Fibroblast of lung (primary cell): ENCODE results near the gene AKR1E2. TPM values are rescaled to one million over a fixed set of nuclear protein-coding genes. Genes with fewer than 3 reads are reported as not detected.

Experiments
- DNase-seq, 2 donors: peaks; one replicate each; pipeline versions ENCODE4 v3.0.0 to v3.0.0-alpha.2; 2010; ENCODE audit warnings: low read depth in 2 of 2
- H2AFZ ChIP-seq: 2 replicates; pipeline ENCODE4 v1.5.1; 2012; ENCODE audit warnings: low read length, control low read depth, inconsistent platforms
- H3K27ac ChIP-seq: 2 replicates; pipeline ENCODE4 v1.5.1; 2011; ENCODE audit warnings: low read length, control low read depth; ENCODE audit not compliant: insufficient read depth
- H3K27me3 ChIP-seq: 2 replicates; pipeline ENCODE4 v1.5.1; 2011; ENCODE audit warnings: mild to moderate bottlenecking, low read length; ENCODE audit not compliant: control insufficient read depth, insufficient read depth
- H3K36me3 ChIP-seq: 2 replicates; pipeline ENCODE4 v1.5.1; 2011; ENCODE audit warnings: low read length; ENCODE audit not compliant: control insufficient read depth, insufficient read depth
- H3K4me1 ChIP-seq: 2 replicates; pipeline ENCODE4 v1.5.1; 2011; ENCODE audit warnings: low read length; ENCODE audit not compliant: control insufficient read depth, insufficient read depth; ENCODE audit errors: extremely low read depth
- H3K4me2 ChIP-seq: 2 replicates; pipeline ENCODE4 v1.5.1; 2011; ENCODE audit warnings: low read length, control low read depth; ENCODE audit not compliant: insufficient read depth; ENCODE audit errors: extremely low read depth
- H3K4me3 ChIP-seq, 4 experiments: fragments of 200-600 bp in 1 of 4; sonication (generic) in 1 of 4; replicated peaks in 1 of 4; 2 replicates each; pipeline ENCODE4 v1.5.1; 2011 to 2016; ENCODE audit warnings: low read length in 4 of 4, low read depth in 3 of 4, mild to moderate bottlenecking in 3 of 4, control low read depth in 2 of 4, inconsistent platforms in 1 of 4, mixed read lengths in 1 of 4; ENCODE audit not compliant: insufficient read depth in 1 of 4; ENCODE audit errors: control extremely low read depth in 1 of 4
- H3K79me2 ChIP-seq: 2 replicates; pipeline ENCODE4 v1.5.1; 2012; ENCODE audit warnings: mild to moderate bottlenecking, low read length, inconsistent platforms; ENCODE audit not compliant: control insufficient read depth, insufficient read depth
- H3K9ac ChIP-seq: 2 replicates; pipeline ENCODE4 v1.5.1; 2011; ENCODE audit warnings: mild to moderate bottlenecking, low read length, control low read depth; ENCODE audit not compliant: insufficient read depth
- H3K9me3 ChIP-seq: 2 replicates; pipeline ENCODE4 v1.5.1; 2012; ENCODE audit warnings: low read depth, low read length; ENCODE audit not compliant: control insufficient read depth, insufficient read depth
- H4K20me1 ChIP-seq: 2 replicates; pipeline ENCODE4 v1.5.1; 2011; ENCODE audit warnings: low read length; ENCODE audit not compliant: control insufficient read depth, insufficient read depth; ENCODE audit errors: extremely low read depth
- CTCF ChIP-seq, 2 donors: IDR thresholded peaks in 1 of 2; conservative IDR thresholded peaks in 1 of 2; 1 replicate in 1 of 2; 2 replicates in 1 of 2; pipeline ENCODE4 v1.5.1; 2011 to 2012; ENCODE audit warnings: low read length in 2 of 2, control low read depth in 1 of 2, inconsistent platforms in 1 of 2, low read depth in 1 of 2, mild to moderate bottlenecking in 1 of 2
- EZH2 ChIP-seq: IDR thresholded peaks from 2 replicates; pipeline ENCODE4 v1.5.1; 2012; ENCODE audit warnings: low read length, control low read depth, mild to moderate bottlenecking; ENCODE audit errors: missing control alignments
- polyA minus RNA-seq: library from RNA; depleted of rRNA, polyadenylated mRNA; stranded (reverse); fragments of >200 nt; gene quantifications from 2 replicates; pipeline ENCODE4 v1.2.3, GENCODE V29; 2011; ENCODE audit warnings: low replicate concordance
- polyA plus RNA-seq, 2 donors: library from polyadenylated mRNA; depleted of rRNA in 1 of 2; stranded (reverse) in 1 of 2; unstranded in 1 of 2; fragments of >200 nt; gene quantifications; 2 replicates each; pipeline ENCODE4 v1.2.1, GENCODE V29; 2011 to 2012; ENCODE audit warnings: missing spikeins in 1 of 2
- total RNA-seq: library from RNA; depleted of rRNA; stranded (reverse); fragments of >200 nt; gene quantifications from 2 replicates; pipeline ENCODE4 v1.2.1, GENCODE V29; 2014

Gene AKR1E2
- total RNA-seq (5.6 and 11.7 TPM in 2 replicates), polyA plus RNA-seq (2.2 and 2.3 TPM in 2 replicates), polyA minus RNA-seq (20.2 TPM in 1 of 2 replicates, not detected in the other)
- 1.5 and 2.3 TPM in 2 replicates for polyA plus RNA-seq (2012)

GRCh38 chr10:4825868-4826791 lies at the start of gene AKR1E2:
TSS of gene AKR1E2 (plus strand) at chr10:4826207. CDS start at chr10:4826325, 118 bp downstream.
- H3K9me3 ChIP-seq = no peaks in the 10 kb centered on the region
- peak; percentile 91 to 96 for DNase-seq
- peak within 1 kb of the TSS; percentile 83 for H3K9ac ChIP-seq
- TF ChIP-seq EZH2 = peak; percentile 44
- TF ChIP-seq CTCF (conservative IDR thresholded peaks at IDR 0.05 in 1 of 2, IDR thresholded peaks at IDR 0.05 in 1 of 2; ENCODE audit: low read depth in 1 of 2, low read length in 2 of 2) = no peak
- H3K4me1 ChIP-seq = no peaks in the 10 kb centered on the region
- peak within 1 kb of the TSS; percentile 80 for H2AFZ ChIP-seq
- H4K20me1 ChIP-seq = no peaks in the 10 kb centered on the region
- no peaks in the 10 kb centered on the region for H3K27me3 ChIP-seq
- no peaks in the 10 kb centered on the region for H3K36me3 ChIP-seq
- H3K4me2 ChIP-seq = peak within 1 kb of the TSS; percentile 34
- no peaks in the 10 kb centered on the region for H3K79me2 ChIP-seq
- peak within 1 kb of the TSS; percentile 85 for H3K27ac ChIP-seq
- peak within 1 kb of the TSS; percentile 40 to 63 (median 50) for H3K4me3 ChIP-seq

GRCh38 chr10:4776234-4776638 lies 49.8 kb upstream of the AKR1E2 start:
- TF ChIP-seq EZH2 = no peak
- TF ChIP-seq CTCF (conservative IDR thresholded peaks at IDR 0.05 in 1 of 2, IDR thresholded peaks at IDR 0.05 in 1 of 2; ENCODE audit: low read depth in 1 of 2, low read length in 2 of 2) = no peak
- DNase-seq = no peak
- Histone ChIP-seq H3K4me2 (no peak overlapping the region), H3K4me1 (peaks cover 13% of the 10 kb centered on the region), H3K9me3 (no peaks in the 10 kb centered on the region), H3K4me3 (no peak overlapping the region), H3K79me2 (no peaks in the 10 kb centered on the region), H3K36me3 (no peaks in the 10 kb centered on the region), H2AFZ (no peak overlapping the region), H3K27me3 (no peaks in the 10 kb centered on the region), H4K20me1 (no peaks in the 10 kb centered on the region), H3K9ac (no peak overlapping the region), H3K27ac (no peak overlapping the region)

GRCh38 chr10:4778761-4779160 lies 47.2 kb upstream of the AKR1E2 start:
- no peaks in the 10 kb centered on the region for H3K27me3 ChIP-seq
- peaks cover 2% of the 10 kb centered on the region for H3K4me1 ChIP-seq
- no peaks in the 10 kb centered on the region for H3K36me3 ChIP-seq
- H3K27ac ChIP-seq = no peak overlapping the region
- no peak overlapping the region for H3K4me2 ChIP-seq
- no peaks in the 10 kb centered on the region for H4K20me1 ChIP-seq
- no peak for DNase-seq
- no peak overlapping the region for H2AFZ ChIP-seq
- no peak overlapping the region for H3K4me3 ChIP-seq
- TF ChIP-seq CTCF (conservative IDR thresholded peaks at IDR 0.05 in 1 of 2, IDR thresholded peaks at IDR 0.05 in 1 of 2; ENCODE audit: low read depth in 1 of 2, low read length in 2 of 2) (no peak), EZH2 (no peak)
- no peak overlapping the region for H3K9ac ChIP-seq
- H3K9me3 ChIP-seq = no peaks in the 10 kb centered on the region
- H3K79me2 ChIP-seq = no peaks in the 10 kb centered on the region
